ENCODE results near the gene GIMAP1.

Gene GIMAP1

DNA sequence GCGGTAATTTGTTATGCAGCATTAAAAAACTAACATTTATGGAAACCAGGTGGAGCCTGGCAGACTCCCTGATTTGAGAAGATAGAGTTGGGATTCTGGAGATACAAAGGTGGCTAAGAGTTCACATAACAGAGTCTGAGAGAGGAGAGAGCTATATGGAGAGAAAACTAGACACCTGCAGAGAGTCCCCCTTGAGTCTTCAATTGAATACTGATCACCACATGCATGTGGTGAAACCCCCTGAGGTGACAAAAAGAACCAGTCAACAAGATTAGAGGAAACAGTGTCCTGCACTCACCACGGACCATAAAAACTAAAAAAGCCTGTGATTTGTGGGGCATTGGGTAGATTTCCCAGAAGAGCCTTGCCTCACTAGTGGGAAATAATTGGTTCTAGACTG lies 20.8 kb upstream of the GIMAP1 start:
- DNase-seq (ENCODE audit: insufficient read length), result no peak
- TF ChIP-seq POLR2A (IDR thresholded peaks at IDR 0.05; ENCODE audit: low read depth, low read length), result no peak
- TF ChIP-seq TAF1 (IDR thresholded peaks at IDR 0.05; ENCODE audit: borderline replicate concordance, low read depth, low read length), result no peak
- no peak for TF ChIP-seq POLR2AphosphoS5 (IDR thresholded peaks at IDR 0.05; ENCODE audit: low read depth, low read length)
- FAIRE-seq, result no peak

DNA sequence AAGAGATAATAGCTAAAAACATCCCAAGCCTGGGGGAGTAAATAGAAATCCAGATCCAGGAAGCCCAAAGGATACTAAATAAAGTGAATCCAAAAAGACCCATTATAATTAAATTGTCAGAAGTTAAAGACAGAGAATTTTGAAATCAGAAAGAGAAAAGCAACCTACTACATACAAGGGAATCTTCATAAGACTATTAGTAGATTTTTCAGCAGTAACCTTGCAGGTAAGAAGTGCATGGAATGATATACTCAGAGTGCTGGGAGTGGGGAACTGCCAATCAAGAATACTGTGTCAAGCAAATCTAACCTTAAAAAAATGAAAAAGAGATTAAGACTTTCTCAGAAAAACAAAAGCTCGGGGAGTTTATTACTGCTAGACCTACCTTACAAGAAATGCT lies 13.2 kb upstream of the GIMAP1 start:
- FAIRE-seq (no peak), DNase-seq (ENCODE audit: insufficient read length) (no peak)
- TF ChIP-seq TAF1 (IDR thresholded peaks at IDR 0.05; ENCODE audit: borderline replicate concordance, low read depth, low read length) (no peak), POLR2AphosphoS5 (IDR thresholded peaks at IDR 0.05; ENCODE audit: low read depth, low read length) (no peak), POLR2A (IDR thresholded peaks at IDR 0.05; ENCODE audit: low read depth, low read length) (no peak)

DNA sequence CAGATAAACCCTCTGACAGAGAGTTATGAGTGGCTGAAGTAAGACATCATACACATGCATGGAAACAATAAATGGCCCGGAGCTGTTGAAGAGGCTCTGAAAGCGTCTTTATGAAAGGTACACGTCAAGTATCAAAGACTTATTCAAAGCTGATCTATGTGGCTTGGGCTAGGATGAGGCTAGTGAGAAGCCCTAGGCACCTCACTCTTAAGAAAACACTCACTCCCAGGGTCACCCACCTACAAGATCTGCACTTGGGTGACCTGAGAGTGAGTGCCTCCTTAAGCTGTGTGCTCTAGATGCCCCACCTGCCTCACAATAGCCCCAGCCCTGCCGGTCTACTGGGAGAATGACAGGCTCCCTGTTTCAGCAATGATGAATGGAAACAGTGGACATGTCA lies 1.1 kb upstream of the GIMAP1 start:
- DNase-seq (ENCODE audit: insufficient read length), result no peak
- TF ChIP-seq POLR2A (IDR thresholded peaks at IDR 0.05; ENCODE audit: low read depth, low read length) (no peak), POLR2AphosphoS5 (IDR thresholded peaks at IDR 0.05; ENCODE audit: low read depth, low read length) (no peak), TAF1 (IDR thresholded peaks at IDR 0.05; ENCODE audit: borderline replicate concordance, low read depth, low read length) (no peak)
- no peak for FAIRE-seq

DNA sequence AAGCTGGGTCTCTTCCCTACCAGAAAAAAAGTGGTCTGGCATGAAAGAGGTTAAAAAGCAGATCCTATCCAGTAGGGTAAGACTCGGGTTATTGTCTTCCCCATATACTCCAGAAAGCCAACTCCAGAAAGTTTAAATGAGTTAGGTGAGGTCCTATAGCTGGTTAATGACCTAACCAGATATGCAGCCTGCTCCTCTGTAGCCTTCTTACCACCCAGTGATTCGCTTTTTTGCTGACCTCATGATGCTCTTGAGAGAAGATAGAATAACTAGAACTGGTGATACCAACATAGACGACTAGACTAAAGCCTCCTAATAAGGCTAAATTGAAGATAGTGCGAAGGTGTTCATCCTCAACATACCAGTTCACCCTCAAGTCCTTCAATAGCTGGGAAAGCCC lies 675 bp upstream of the GIMAP1 start:
- FAIRE-seq (no peak), DNase-seq (ENCODE audit: insufficient read length) (no peak)
- no peak for TF ChIP-seq POLR2AphosphoS5 (IDR thresholded peaks at IDR 0.05; ENCODE audit: low read depth, low read length)
- TF ChIP-seq TAF1 (IDR thresholded peaks at IDR 0.05; ENCODE audit: borderline replicate concordance, low read depth, low read length), result no peak
- TF ChIP-seq POLR2A (IDR thresholded peaks at IDR 0.05; ENCODE audit: low read depth, low read length), result no peak

DNA sequence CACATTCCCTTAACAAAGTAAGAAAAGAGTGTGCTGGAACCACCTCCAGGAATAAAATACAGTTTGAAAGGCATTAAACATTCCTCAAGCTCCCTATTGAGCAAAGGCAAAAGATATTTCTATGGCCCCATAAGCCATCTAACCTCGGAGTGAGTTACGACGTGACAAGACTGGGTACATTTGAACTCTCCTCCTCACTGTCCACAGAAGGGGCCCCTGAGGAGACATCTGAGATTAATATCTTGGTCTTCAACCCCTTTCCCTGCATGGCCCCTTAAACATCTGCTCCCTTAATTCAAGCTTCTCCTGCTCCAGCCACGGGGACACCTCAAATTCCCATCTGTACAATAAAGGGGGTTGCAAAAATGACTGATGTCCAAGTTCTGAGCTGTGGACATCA lies 526 bp downstream of the GIMAP1 start:
- DNase-seq (ENCODE audit: insufficient read length), result no peak
- TF ChIP-seq TAF1 (IDR thresholded peaks at IDR 0.05; ENCODE audit: borderline replicate concordance, low read depth, low read length) (no peak), POLR2A (IDR thresholded peaks at IDR 0.05; ENCODE audit: low read depth, low read length) (no peak), POLR2AphosphoS5 (IDR thresholded peaks at IDR 0.05; ENCODE audit: low read depth, low read length) (no peak)
- FAIRE-seq, result peak; percentile 78

DNA sequence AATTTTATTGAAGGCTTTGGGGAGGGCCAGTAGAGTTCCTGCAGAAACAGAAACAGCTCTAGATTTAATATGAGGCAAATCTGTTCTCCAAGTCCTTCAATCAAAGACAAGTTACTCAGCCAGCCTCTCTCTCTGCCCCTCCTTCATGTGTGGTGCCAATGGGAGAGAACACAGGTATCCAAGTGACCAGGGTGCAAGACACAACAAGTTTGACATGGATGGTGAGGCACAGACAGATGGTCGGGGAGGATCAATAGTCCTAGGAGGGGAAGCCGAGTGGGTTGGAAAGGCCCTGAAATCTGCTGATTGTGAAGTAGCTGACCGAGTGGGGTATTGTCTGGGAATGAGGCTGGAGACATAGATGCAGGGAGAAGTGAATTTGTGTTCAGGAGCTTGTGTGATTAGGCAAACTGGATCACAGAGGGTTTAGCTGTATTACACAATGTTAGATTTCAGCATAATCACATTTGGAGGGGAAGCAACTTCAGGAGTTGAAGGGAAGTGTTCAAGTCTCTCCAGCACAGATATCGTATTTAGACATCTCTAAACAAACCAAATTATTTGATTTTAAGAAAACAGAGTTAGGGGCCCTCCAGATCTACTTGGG lies 1.5 kb downstream of the GIMAP1 start:
- FAIRE-seq, result peak; percentile 33
- no peak for DNase-seq (ENCODE audit: insufficient read length)
- no peak for TF ChIP-seq POLR2A (IDR thresholded peaks at IDR 0.05; ENCODE audit: low read depth, low read length)
- TF ChIP-seq TAF1 (IDR thresholded peaks at IDR 0.05; ENCODE audit: borderline replicate concordance, low read depth, low read length), result no peak
- TF ChIP-seq POLR2AphosphoS5 (IDR thresholded peaks at IDR 0.05; ENCODE audit: low read depth, low read length), result no peak

DNA sequence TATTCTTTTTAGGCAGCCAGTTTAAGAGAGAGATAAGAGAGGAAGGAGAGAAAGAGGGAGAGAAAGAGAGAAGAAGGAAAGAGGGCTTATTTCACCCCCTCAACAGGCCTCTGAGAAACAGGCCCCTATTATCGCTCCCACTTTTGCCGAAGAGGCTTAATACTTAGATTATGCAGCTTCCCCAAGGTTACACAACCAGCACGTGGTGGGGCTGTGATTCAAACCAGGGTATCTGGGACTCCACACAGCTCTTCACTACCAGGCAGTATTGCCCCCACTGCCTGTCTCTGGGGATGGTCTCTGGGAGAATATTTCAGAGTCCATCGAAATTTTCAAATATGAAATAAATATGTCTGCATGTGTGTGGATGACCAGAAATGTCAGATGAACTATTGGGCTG lies 3.0 kb downstream of the GIMAP1 start:
- TF ChIP-seq POLR2A (IDR thresholded peaks at IDR 0.05; ENCODE audit: low read depth, low read length) (no peak), TAF1 (IDR thresholded peaks at IDR 0.05; ENCODE audit: borderline replicate concordance, low read depth, low read length) (no peak), POLR2AphosphoS5 (IDR thresholded peaks at IDR 0.05; ENCODE audit: low read depth, low read length) (no peak)
- FAIRE-seq, result no peak

DNA sequence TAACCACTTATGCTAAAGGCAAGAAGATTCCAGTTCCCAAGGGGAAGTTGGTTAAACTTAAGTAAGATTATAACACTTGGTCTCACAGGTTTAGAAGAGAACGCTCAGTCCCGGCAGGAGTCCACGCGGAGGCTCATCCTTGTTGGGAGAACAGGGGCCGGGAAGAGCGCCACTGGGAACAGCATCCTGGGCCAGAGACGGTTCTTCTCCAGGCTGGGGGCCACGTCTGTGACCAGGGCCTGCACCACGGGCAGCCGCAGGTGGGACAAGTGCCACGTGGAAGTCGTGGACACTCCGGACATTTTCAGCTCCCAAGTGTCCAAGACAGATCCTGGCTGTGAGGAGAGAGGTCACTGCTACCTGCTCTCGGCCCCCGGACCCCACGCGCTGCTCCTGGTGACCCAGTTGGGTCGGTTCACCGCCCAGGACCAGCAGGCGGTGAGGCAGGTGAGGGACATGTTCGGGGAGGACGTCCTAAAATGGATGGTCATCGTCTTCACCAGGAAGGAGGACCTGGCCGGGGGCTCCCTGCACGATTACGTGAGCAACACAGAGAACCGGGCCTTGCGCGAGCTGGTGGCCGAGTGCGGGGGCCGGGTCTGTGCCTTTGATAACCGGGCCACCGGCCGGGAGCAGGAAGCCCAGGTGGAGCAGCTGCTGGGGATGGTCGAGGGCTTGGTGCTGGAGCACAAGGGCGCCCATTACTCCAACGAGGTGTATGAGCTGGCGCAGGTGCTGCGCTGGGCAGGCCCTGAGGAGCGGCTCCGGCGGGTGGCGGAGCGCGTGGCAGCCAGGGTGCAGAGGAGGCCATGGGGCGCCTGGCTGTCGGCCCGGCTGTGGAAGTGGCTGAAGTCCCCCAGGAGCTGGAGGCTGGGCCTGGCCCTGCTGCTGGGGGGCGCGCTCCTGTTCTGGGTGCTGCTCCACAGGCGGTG lies 3.8 kb downstream of the GIMAP1 start:
- no peak for TF ChIP-seq POLR2A (IDR thresholded peaks at IDR 0.05; ENCODE audit: low read depth, low read length)
- no peak for TF ChIP-seq POLR2AphosphoS5 (IDR thresholded peaks at IDR 0.05; ENCODE audit: low read depth, low read length)
- TF ChIP-seq TAF1 (IDR thresholded peaks at IDR 0.05; ENCODE audit: borderline replicate concordance, low read depth, low read length), result no peak
- FAIRE-seq (no peak), DNase-seq (ENCODE audit: insufficient read length) (no peak)

More for the DNA sequence above, 3.0 kb downstream of the GIMAP1 start:
- DNase-seq (ENCODE audit: insufficient read length), result no peak

DNA sequence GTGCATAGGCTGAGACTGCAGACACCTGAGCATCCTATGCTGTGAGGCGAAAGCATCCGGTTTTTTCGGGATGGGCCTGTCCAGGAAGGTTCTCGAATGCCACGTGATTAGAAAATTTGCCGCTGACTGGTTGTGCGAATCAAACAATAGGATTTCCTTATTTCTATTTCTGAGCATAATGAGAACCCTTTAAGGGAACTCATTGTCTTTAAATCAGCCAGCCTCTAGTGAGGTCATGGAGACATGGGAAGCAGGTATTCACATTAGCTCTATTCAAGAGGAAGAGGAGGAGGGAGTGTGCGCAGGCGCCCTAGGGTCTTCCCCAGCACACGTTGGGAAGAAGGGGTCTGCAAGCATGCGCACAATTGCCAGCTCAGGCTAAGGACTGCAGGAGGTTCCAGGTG lies 5.6 kb downstream of the GIMAP1 start:
- no peak for TF ChIP-seq POLR2A (IDR thresholded peaks at IDR 0.05; ENCODE audit: low read depth, low read length)
- TF ChIP-seq POLR2AphosphoS5 (IDR thresholded peaks at IDR 0.05; ENCODE audit: low read depth, low read length), result no peak
- no peak for TF ChIP-seq TAF1 (IDR thresholded peaks at IDR 0.05; ENCODE audit: borderline replicate concordance, low read depth, low read length)
- FAIRE-seq (no peak), DNase-seq (ENCODE audit: insufficient read length) (no peak)

DNA sequence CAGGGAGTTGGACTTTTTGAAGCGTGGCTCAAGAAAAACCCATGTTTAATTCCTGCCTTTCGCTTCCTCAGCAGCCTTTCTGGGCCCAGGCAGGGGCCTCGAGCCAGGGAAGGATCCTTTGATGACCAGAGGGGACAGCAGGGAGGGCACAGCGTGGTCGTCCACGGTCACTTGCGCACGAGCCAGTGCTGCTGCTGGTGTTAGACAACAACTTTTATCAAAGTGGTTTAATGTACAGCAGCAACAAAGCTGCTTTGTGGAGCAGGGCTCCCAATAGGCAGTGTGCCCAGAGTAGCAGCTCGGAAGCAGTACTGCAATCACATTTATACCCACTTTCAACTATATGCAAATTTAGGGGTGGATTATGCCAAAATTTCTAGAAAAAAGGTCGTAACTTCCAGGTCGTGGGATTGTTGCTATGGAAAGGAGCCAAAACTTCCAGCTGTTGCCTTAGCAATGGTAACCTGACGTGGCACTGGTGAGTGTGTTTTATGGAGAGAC lies 6.1 kb downstream of the GIMAP1 start:
- no peak for TF ChIP-seq TAF1 (IDR thresholded peaks at IDR 0.05; ENCODE audit: borderline replicate concordance, low read depth, low read length)
- TF ChIP-seq POLR2AphosphoS5 (IDR thresholded peaks at IDR 0.05; ENCODE audit: low read depth, low read length), result no peak
- TF ChIP-seq POLR2A (IDR thresholded peaks at IDR 0.05; ENCODE audit: low read depth, low read length), result no peak
- DNase-seq (ENCODE audit: insufficient read length), result no peak
- peak; percentile 9 for FAIRE-seq

DNA sequence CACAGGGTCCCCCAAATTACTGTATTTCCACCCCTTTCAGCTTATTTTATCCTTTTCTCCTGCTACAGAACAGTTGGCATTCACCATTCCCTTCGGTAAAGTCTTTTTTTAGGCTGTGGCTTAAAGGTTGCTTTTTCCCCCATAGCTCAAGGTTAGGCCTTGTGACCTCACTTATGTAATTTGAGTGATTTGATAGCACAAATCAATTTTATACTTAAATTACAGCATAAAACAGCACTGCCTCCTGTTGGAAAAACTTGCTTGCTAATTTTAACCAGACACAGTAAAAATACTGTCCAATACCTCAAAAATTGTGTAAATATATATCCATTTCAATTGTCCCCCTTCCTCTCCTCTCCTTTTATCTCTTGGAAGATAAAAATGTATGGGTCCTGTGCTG lies 7.1 kb downstream of the GIMAP1 start:
- TF ChIP-seq TAF1 (IDR thresholded peaks at IDR 0.05; ENCODE audit: borderline replicate concordance, low read depth, low read length), result no peak
- TF ChIP-seq POLR2AphosphoS5 (IDR thresholded peaks at IDR 0.05; ENCODE audit: low read depth, low read length), result no peak
- TF ChIP-seq POLR2A (IDR thresholded peaks at IDR 0.05; ENCODE audit: low read depth, low read length), result no peak
- no peak for FAIRE-seq
- DNase-seq (ENCODE audit: insufficient read length), result no peak

Measured in GM12892 (cell line).